HepG2 (cell line): ENCODE measurements around the gene ZNF101. TPM values are rescaled to one million over a fixed set of nuclear protein-coding genes. Genes with fewer than 3 reads are reported as not detected.
A peak's percentile ranks its signal among the peaks of the same experiment; 100 is the strongest.

ENCODE experiments used
- HNF4G ChIP-seq, 2 experiments: sonication (generic) in 1 of 2; formaldehyde crosslinking in 1 of 2; IDR thresholded peaks; 2 replicates each; pipeline versions ENCODE4 v1.4.0 to v1.6.1; 2011 to 2020; ENCODE audit warnings: borderline replicate concordance in 2 of 2, low read depth in 2 of 2, mild to moderate bottlenecking in 2 of 2, low read length in 1 of 2, missing genetic modification reagents in 1 of 2, moderate library complexity in 1 of 2
- KDM6A ChIP-seq: IDR thresholded peaks from 2 replicates; pipeline ENCODE4 v1.6.1; 2016; ENCODE audit warnings: low read depth
- NRL ChIP-seq: sonication (generic); formaldehyde crosslinking; IDR thresholded peaks from 2 replicates; pipeline ENCODE4 v1.5.0; 2020; ENCODE audit warnings: missing genetic modification reagents, mild to moderate bottlenecking, moderate library complexity, borderline replicate concordance
- POGZ ChIP-seq: sonication (generic); formaldehyde crosslinking; IDR thresholded peaks from 2 replicates; pipeline ENCODE4 v1.4.0; 2020; ENCODE audit warnings: mild to moderate bottlenecking, missing genetic modification reagents
- SMAD3 ChIP-seq: sonication (generic); formaldehyde crosslinking; IDR thresholded peaks from 2 replicates; pipeline ENCODE4 v1.4.0; 2020; ENCODE audit warnings: missing genetic modification reagents
- SRY ChIP-seq: sonication (generic); formaldehyde crosslinking; IDR thresholded peaks from 2 replicates; pipeline ENCODE4 v1.8.0; 2022; ENCODE audit warnings: mild to moderate bottlenecking, missing genetic modification reagents
- TGIF2 ChIP-seq: IDR thresholded peaks from 2 replicates; pipeline ENCODE4 v1.6.1; 2016; ENCODE audit warnings: control low read depth, missing compliant biosample characterization
- ZBTB8A ChIP-seq: sonication (generic); formaldehyde crosslinking; IDR thresholded peaks from 2 replicates; pipeline ENCODE4 v1.4.0; 2020; ENCODE audit warnings: mild to moderate bottlenecking, low read depth, missing genetic modification reagents, borderline replicate concordance
- ZNF746 ChIP-seq: sonication (generic); formaldehyde crosslinking; IDR thresholded peaks from 2 replicates; pipeline ENCODE4 v1.8.0; 2022; ENCODE audit warnings: mild to moderate bottlenecking, missing genetic modification reagents
- polyA plus RNA-seq, 8 experiments: library from polyadenylated mRNA; depleted of rRNA in 3 of 8; stranded (reverse) in 7 of 8; unstranded in 1 of 8; fragments of >200 nt; fragmentation: Illumina TruSeq in 4 of 8; extraction: Trizol in 4 of 8; gene quantifications; 2 replicates each; pipeline versions ENCODE4 v1.2.1 to v1.2.3, GENCODE V29; 2011 to 2016; ENCODE audit warnings: low read depth in 4 of 8, missing spikeins in 1 of 8, mixed read lengths in 1 of 8; ENCODE audit not compliant: insufficient read depth in 1 of 8
- total RNA-seq, 5 experiments: library from RNA; depleted of rRNA; stranded (reverse); fragments of >200 nt; fragmentation: Illumina TruSeq; extraction: Trizol; gene quantifications; 2 replicates each; pipeline ENCODE4 v1.2.3, GENCODE V29; 2016; ENCODE audit warnings: low read depth in 1 of 5
- TF ChIP-seq, protein P1 (sequence below): sonication (generic); formaldehyde crosslinking; IDR thresholded peaks from 2 replicates; pipeline ENCODE4 v1.4.0; 2020; ENCODE audit warnings: mild to moderate bottlenecking, low read depth, missing genetic modification reagents
- TF ChIP-seq, protein P2 (sequence below): sonication (generic); formaldehyde crosslinking; IDR thresholded peaks from 2 replicates; pipeline ENCODE4 v1.4.0; 2020; ENCODE audit warnings: missing genetic modification reagents
- TF ChIP-seq, protein P3 (sequence below): sonication (generic); formaldehyde crosslinking; IDR thresholded peaks from 2 replicates; pipeline ENCODE4 v1.5.0; 2020; ENCODE audit warnings: mild to moderate bottlenecking, missing genetic modification reagents
- TF ChIP-seq, protein P4 (sequence below): sonication (generic); formaldehyde crosslinking; IDR thresholded peaks from 2 replicates; pipeline ENCODE4 v1.4.0; 2020; ENCODE audit warnings: missing genetic modification reagents, borderline replicate concordance
- TF ChIP-seq, protein P5 (sequence below): sonication (generic); formaldehyde crosslinking; IDR thresholded peaks from 2 replicates; pipeline ENCODE4 v1.4.0; 2020; ENCODE audit warnings: missing genetic modification reagents; ENCODE audit errors: not compliant biosample characterization
- TF ChIP-seq, protein P6 (sequence below): fragments of 450-650 bp; IDR thresholded peaks from 2 replicates; pipeline ENCODE4 v1.6.1; 2016

ZNF101 gene
- total and polyA plus RNA-seq, 2 of the 13 experiments (the other 11 are each of a cell fraction or from before 2014, with no cell fraction given): 12.9 to 28.9 TPM

DNA sequence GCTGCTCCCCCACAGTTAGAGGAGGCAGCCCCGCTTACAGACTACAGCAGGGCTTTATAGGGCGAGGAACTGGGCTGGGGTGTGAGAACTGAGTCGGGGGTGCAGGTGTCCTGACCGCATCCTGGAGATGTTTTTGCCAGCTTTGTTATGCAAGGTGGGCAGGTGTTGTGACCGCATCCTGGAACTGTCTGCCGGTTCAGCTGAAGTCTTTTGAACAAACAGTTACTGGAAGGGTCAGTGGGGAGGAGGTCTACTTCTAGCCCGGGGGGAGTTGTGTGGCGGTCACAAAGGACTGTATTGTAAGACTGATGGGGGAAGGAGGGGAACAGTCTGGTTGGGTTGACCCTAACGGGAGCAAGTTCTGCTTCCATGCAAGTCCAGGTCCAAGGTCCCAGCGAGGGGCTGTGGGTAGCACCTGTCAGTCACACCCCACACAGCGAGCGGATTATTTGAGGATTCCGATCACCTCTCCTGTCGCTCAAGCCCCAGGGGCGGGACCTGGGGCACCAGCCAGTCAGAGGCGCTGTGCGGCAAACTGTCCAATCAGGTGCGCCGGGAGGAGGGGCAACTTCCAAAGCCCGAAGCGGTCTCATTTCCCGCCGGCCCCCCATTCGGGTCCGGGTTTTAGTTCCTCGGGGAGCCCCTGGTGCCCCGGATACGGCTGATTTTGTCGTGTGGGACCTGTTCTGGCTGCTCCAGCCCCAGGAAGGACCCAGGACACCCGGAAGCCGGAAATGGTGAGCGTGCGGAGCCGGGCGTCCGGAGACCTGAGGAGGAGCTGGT is at the start of gene ZNF101 (continued):
- TF ChIP-seq POGZ (0 out of 2 replicates have a peak, but pooled peaks have one; percentile 36), SMAD3 (peak; percentile 64; the same call in 1 of the 2 replicates), KDM6A (peak; percentile 84), SRY (CRISPR knock-in tag) (peak; percentile 44; the same call in 1 of the 2 replicates), TGIF2 (CRISPR knock-in tag) (peak; percentile 81), HNF4G (IDR thresholded peaks at IDR 0.05; ENCODE audit: borderline replicate concordance, low read depth, low read length) (peak; percentile 81), HNF4G (CRISPR knock-in tag; IDR thresholded peaks at IDR 0.05; ENCODE audit: borderline replicate concordance, low read depth) (0 out of 2 replicates have a peak, but pooled peaks have one; percentile 52), ZNF746 (CRISPR knock-in tag) (peak; percentile 65; the same call in 1 of the 2 replicates), ZBTB8A (CRISPR knock-in tag) (no peak), NRL (no peak)
- TF ChIP-seq, protein P1, sequence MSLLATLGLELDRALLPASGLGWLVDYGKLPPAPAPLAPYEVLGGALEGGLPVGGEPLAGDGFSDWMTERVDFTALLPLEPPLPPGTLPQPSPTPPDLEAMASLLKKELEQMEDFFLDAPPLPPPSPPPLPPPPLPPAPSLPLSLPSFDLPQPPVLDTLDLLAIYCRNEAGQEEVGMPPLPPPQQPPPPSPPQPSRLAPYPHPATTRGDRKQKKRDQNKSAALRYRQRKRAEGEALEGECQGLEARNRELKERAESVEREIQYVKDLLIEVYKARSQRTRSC (CRISPR knock-in tag): 0 out of 2 replicates have a peak, but pooled peaks have one; percentile 46
- TF ChIP-seq, protein P2, sequence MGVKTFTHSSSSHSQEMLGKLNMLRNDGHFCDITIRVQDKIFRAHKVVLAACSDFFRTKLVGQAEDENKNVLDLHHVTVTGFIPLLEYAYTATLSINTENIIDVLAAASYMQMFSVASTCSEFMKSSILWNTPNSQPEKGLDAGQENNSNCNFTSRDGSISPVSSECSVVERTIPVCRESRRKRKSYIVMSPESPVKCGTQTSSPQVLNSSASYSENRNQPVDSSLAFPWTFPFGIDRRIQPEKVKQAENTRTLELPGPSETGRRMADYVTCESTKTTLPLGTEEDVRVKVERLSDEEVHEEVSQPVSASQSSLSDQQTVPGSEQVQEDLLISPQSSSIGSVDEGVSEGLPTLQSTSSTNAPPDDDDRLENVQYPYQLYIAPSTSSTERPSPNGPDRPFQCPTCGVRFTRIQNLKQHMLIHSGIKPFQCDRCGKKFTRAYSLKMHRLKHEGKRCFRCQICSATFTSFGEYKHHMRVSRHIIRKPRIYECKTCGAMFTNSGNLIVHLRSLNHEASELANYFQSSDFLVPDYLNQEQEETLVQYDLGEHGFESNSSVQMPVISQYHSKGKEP: no peak
- TF ChIP-seq, protein P3, sequence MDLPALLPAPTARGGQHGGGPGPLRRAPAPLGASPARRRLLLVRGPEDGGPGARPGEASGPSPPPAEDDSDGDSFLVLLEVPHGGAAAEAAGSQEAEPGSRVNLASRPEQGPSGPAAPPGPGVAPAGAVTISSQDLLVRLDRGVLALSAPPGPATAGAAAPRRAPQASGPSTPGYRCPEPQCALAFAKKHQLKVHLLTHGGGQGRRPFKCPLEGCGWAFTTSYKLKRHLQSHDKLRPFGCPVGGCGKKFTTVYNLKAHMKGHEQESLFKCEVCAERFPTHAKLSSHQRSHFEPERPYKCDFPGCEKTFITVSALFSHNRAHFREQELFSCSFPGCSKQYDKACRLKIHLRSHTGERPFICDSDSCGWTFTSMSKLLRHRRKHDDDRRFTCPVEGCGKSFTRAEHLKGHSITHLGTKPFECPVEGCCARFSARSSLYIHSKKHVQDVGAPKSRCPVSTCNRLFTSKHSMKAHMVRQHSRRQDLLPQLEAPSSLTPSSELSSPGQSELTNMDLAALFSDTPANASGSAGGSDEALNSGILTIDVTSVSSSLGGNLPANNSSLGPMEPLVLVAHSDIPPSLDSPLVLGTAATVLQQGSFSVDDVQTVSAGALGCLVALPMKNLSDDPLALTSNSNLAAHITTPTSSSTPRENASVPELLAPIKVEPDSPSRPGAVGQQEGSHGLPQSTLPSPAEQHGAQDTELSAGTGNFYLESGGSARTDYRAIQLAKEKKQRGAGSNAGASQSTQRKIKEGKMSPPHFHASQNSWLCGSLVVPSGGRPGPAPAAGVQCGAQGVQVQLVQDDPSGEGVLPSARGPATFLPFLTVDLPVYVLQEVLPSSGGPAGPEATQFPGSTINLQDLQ: peak; percentile 62; the same call in 1 of the 2 replicates
- TF ChIP-seq, protein P4, sequence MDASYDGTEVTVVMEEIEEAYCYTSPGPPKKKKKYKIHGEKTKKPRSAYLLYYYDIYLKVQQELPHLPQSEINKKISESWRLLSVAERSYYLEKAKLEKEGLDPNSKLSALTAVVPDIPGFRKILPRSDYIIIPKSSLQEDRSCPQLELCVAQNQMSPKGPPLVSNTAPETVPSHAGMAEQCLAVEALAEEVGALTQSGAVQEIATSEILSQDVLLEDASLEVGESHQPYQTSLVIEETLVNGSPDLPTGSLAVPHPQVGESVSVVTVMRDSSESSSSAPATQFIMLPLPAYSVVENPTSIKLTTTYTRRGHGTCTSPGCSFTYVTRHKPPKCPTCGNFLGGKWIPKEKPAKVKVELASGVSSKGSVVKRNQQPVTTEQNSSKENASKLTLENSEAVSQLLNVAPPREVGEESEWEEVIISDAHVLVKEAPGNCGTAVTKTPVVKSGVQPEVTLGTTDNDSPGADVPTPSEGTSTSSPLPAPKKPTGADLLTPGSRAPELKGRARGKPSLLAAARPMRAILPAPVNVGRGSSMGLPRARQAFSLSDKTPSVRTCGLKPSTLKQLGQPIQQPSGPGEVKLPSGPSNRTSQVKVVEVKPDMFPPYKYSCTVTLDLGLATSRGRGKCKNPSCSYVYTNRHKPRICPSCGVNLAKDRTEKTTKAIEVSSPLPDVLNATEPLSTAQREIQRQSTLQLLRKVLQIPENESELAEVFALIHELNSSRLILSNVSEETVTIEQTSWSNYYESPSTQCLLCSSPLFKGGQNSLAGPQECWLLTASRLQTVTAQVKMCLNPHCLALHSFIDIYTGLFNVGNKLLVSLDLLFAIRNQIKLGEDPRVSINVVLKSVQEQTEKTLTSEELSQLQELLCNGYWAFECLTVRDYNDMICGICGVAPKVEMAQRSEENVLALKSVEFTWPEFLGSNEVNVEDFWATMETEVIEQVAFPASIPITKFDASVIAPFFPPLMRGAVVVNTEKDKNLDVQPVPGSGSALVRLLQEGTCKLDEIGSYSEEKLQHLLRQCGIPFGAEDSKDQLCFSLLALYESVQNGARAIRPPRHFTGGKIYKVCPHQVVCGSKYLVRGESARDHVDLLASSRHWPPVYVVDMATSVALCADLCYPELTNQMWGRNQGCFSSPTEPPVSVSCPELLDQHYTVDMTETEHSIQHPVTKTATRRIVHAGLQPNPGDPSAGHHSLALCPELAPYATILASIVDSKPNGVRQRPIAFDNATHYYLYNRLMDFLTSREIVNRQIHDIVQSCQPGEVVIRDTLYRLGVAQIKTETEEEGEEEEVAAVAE (CRISPR knock-in tag): 0 out of 2 replicates have a peak, but pooled peaks have one; percentile 18
- TF ChIP-seq, protein P5, sequence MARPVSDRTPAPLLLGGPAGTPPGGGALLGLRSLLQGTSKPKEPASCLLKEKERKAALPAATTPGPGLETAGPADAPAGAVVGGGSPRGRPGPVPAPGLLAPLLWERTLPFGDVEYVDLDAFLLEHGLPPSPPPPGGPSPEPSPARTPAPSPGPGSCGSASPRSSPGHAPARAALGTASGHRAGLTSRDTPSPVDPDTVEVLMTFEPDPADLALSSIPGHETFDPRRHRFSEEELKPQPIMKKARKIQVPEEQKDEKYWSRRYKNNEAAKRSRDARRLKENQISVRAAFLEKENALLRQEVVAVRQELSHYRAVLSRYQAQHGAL (CRISPR knock-in tag): no peak
- TF ChIP-seq, protein P6, sequence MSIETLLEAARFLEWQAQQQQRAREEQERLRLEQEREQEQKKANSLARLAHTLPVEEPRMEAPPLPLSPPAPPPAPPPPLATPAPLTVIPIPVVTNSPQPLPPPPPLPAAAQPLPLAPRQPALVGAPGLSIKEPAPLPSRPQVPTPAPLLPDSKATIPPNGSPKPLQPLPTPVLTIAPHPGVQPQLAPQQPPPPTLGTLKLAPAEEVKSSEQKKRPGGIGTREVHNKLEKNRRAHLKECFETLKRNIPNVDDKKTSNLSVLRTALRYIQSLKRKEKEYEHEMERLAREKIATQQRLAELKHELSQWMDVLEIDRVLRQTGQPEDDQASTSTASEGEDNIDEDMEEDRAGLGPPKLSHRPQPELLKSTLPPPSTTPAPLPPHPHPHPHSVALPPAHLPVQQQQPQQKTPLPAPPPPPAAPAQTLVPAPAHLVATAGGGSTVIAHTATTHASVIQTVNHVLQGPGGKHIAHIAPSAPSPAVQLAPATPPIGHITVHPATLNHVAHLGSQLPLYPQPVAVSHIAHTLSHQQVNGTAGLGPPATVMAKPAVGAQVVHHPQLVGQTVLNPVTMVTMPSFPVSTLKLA: no peak
